Muscle layer of colon (tissue), 2 donors: ENCODE measurements around the gene AASS.
"Not testable (repeated sequence)": the region's sequence is repeated elsewhere in the genome, so short reads cannot be mapped to it uniquely, and the experiment has no call there.

Experiments
- H3K27ac ChIP-seq: one replicate; pipeline ENCODE4 v1.7.0; 2013; ENCODE audit warnings: low read depth, mild to moderate bottlenecking, low read length, moderate library complexity
- H3K27me3 ChIP-seq, 2 donors: one replicate each; pipeline ENCODE4 v1.7.0; 2013; ENCODE audit warnings: low read length in 2 of 2, mild to moderate bottlenecking in 2 of 2; ENCODE audit not compliant: insufficient read depth in 2 of 2, control insufficient read depth in 1 of 2
- H3K36me3 ChIP-seq: one replicate; pipeline ENCODE4 v1.7.0; 2013; ENCODE audit warnings: mild to moderate bottlenecking, low read length; ENCODE audit not compliant: insufficient read depth
- H3K4me1 ChIP-seq: one replicate; pipeline ENCODE4 v1.7.0; 2013; ENCODE audit warnings: mild to moderate bottlenecking, low read length; ENCODE audit not compliant: insufficient read depth
- H3K4me3 ChIP-seq, 2 donors: one replicate each; pipeline ENCODE4 v1.7.0; 2013; ENCODE audit warnings: low read length in 2 of 2, low read depth in 1 of 2, mild to moderate bottlenecking in 1 of 2, moderate library complexity in 1 of 2
- H3K9ac ChIP-seq: one replicate; pipeline ENCODE4 v1.7.0; 2013; ENCODE audit warnings: low read length
- H3K9me3 ChIP-seq: one replicate; pipeline ENCODE4 v1.7.0; 2013; ENCODE audit warnings: mild to moderate bottlenecking, low read length
- donor health status: abdominal sarcoma.
- donor health status: Adenocarcinoma of cecum.

Gene AASS

GRCh38 chr7:122145937-122146645 is 2.0 kb upstream of the AASS start:
- Histone ChIP-seq H3K9me3 (no peaks in the 10 kb centered on the region), H3K27me3 (no peaks in the 10 kb centered on the region), H3K36me3 (no peaks in the 10 kb centered on the region), H3K27ac (no peak overlapping the region), H3K4me3 (no peak overlapping the region), H3K9ac (no peak overlapping the region), H3K4me1 (peaks cover 4% of the 10 kb centered on the region)

GRCh38 chr7:122143376-122143750 is 686 bp downstream of the AASS start:
- Histone ChIP-seq H3K9ac (peak overlapping the region; percentile 81), H3K9me3 (no peaks in the 10 kb centered on the region), H3K36me3 (no peaks in the 10 kb centered on the region), H3K4me1 (peaks cover 4% of the 10 kb centered on the region), H3K4me3 (peak overlapping the region; percentile 67 to 87), H3K27ac (peak overlapping the region; percentile 93), H3K27me3 (no peaks in the 10 kb centered on the region)

GRCh38 chr7:122140918-122141317 is 3.1 kb downstream of the AASS start:
- Histone ChIP-seq H3K36me3 (no peaks in the 10 kb centered on the region), H3K4me3 (no peak overlapping the region), H3K27ac (no peak overlapping the region), H3K9me3 (no peaks in the 10 kb centered on the region), H3K27me3 (no peaks in the 10 kb centered on the region), H3K9ac (no peak overlapping the region), H3K4me1 (peaks cover 9% of the 10 kb centered on the region)

- no peaks in the 10 kb centered on the region for H3K36me3 ChIP-seq
- peak overlapping the region; percentile 46 for H3K9ac ChIP-seq
- no peaks in the 10 kb centered on the region for H3K27me3 ChIP-seq
- H3K4me3 ChIP-seq = peak overlapping the region; percentile 12 to 36
- H3K4me1 ChIP-seq = peaks cover 5% of the 10 kb centered on the region
- no peak overlapping the region for H3K27ac ChIP-seq
- H3K9me3 ChIP-seq = no peaks in the 10 kb centered on the region
Observed at GRCh38 chr7:122137251-122138077, 6.6 kb downstream of the AASS start.

GRCh38 chr7:122136639-122137245 is 7.3 kb downstream of the AASS start:
- peaks cover 5% of the 10 kb centered on the region for H3K4me1 ChIP-seq
- peak overlapping the region; percentile 33 to 36 for H3K4me3 ChIP-seq
- H3K27me3 ChIP-seq = no peaks in the 10 kb centered on the region
- H3K36me3 ChIP-seq = no peaks in the 10 kb centered on the region
- no peak overlapping the region for H3K27ac ChIP-seq
- H3K9ac ChIP-seq = no peak overlapping the region
- no peaks in the 10 kb centered on the region for H3K9me3 ChIP-seq

- H3K9me3 ChIP-seq = no peaks in the 10 kb centered on the region
- H3K9ac ChIP-seq = no peak overlapping the region
- H3K27ac ChIP-seq = no peak overlapping the region
- H3K36me3 ChIP-seq = no peaks in the 10 kb centered on the region
- H3K4me3 ChIP-seq = no peak overlapping the region
- H3K4me1 ChIP-seq = peaks cover 5% of the 10 kb centered on the region
- H3K27me3 ChIP-seq = no peaks in the 10 kb centered on the region
Observed at GRCh38 chr7:122136078-122136477, 8.0 kb downstream of the AASS start.

- Histone ChIP-seq H3K36me3 (no peaks in the 10 kb centered on the region), H3K27me3 (no peaks in the 10 kb centered on the region), H3K9ac (no peak overlapping the region), H3K9me3 (no peaks in the 10 kb centered on the region), H3K4me1 (peaks cover 5% of the 10 kb centered on the region), H3K27ac (no peak overlapping the region), H3K4me3 (no peak overlapping the region)
Observed at GRCh38 chr7:122135275-122135674, 8.8 kb downstream of the AASS start.

GRCh38 chr7:122134793-122135192 is 9.3 kb downstream of the AASS start:
- not testable (repeated sequence) for H3K4me1 ChIP-seq, H3K4me3 ChIP-seq, H3K27me3 ChIP-seq, H3K9ac ChIP-seq, H3K9me3 ChIP-seq, H3K36me3 ChIP-seq, H3K27ac ChIP-seq

GRCh38 chr7:122133477-122133876 is 10.6 kb downstream of the AASS start:
- Histone ChIP-seq H3K27ac (no peak overlapping the region), H3K9me3 (no peaks in the 10 kb centered on the region), H3K27me3 (no peaks in the 10 kb centered on the region), H3K4me3 (no peak overlapping the region), H3K36me3 (no peaks in the 10 kb centered on the region), H3K9ac (no peak overlapping the region), H3K4me1 (peaks cover 5% of the 10 kb centered on the region)

- no peaks in the 10 kb centered on the region for H3K9me3 ChIP-seq
- H3K4me1 ChIP-seq = peaks cover 5% of the 10 kb centered on the region
- H3K36me3 ChIP-seq = no peaks in the 10 kb centered on the region
- H3K4me3 ChIP-seq = no peak overlapping the region
- no peak overlapping the region for H3K27ac ChIP-seq
- H3K27me3 ChIP-seq = no peaks in the 10 kb centered on the region
- no peak overlapping the region for H3K9ac ChIP-seq
Observed at GRCh38 chr7:122132341-122132740, 11.7 kb downstream of the AASS start.

GRCh38 chr7:122123746-122124145 is 20.3 kb downstream of the AASS start:
- Histone ChIP-seq H3K36me3 (peaks cover 8% of the 10 kb centered on the region), H3K4me3 (no peak overlapping the region), H3K27me3 (no peaks in the 10 kb centered on the region), H3K9me3 (no peaks in the 10 kb centered on the region), H3K4me1 (no peaks in the 10 kb centered on the region), H3K9ac (no peak overlapping the region), H3K27ac (no peak overlapping the region)
